Muscle layer of colon (tissue), 2 donors: ENCODE measurements around the gene ARRDC2.

Source experiments
- H3K27ac ChIP-seq: one replicate; pipeline ENCODE4 v1.7.0; 2013; ENCODE audit warnings: low read depth, mild to moderate bottlenecking, low read length, moderate library complexity
- H3K27me3 ChIP-seq, 2 donors: one replicate each; pipeline ENCODE4 v1.7.0; 2013; ENCODE audit warnings: low read length in 2 of 2, mild to moderate bottlenecking in 2 of 2; ENCODE audit not compliant: insufficient read depth in 2 of 2, control insufficient read depth in 1 of 2
- H3K36me3 ChIP-seq: one replicate; pipeline ENCODE4 v1.7.0; 2013; ENCODE audit warnings: mild to moderate bottlenecking, low read length; ENCODE audit not compliant: insufficient read depth
- H3K4me1 ChIP-seq: one replicate; pipeline ENCODE4 v1.7.0; 2013; ENCODE audit warnings: mild to moderate bottlenecking, low read length; ENCODE audit not compliant: insufficient read depth
- H3K4me3 ChIP-seq, 2 donors: one replicate each; pipeline ENCODE4 v1.7.0; 2013; ENCODE audit warnings: low read length in 2 of 2, low read depth in 1 of 2, mild to moderate bottlenecking in 1 of 2, moderate library complexity in 1 of 2
- H3K9ac ChIP-seq: one replicate; pipeline ENCODE4 v1.7.0; 2013; ENCODE audit warnings: low read length
- H3K9me3 ChIP-seq: one replicate; pipeline ENCODE4 v1.7.0; 2013; ENCODE audit warnings: mild to moderate bottlenecking, low read length
- donor health status: abdominal sarcoma.
- donor health status: Adenocarcinoma of cecum.

ARRDC2 gene

GRCh38 chr19:18051887-18052286 is 43.9 kb downstream of the ARRDC2 start:
- H3K27me3 ChIP-seq: peaks cover 0 to 4% of the 10 kb centered on the region in 2 donors
- H3K4me3 ChIP-seq: no peak overlapping the region
- H3K27ac ChIP-seq: no peak overlapping the region
- H3K36me3 ChIP-seq: no peaks in the 10 kb centered on the region
- H3K9ac ChIP-seq: no peak overlapping the region
- no peaks in the 10 kb centered on the region for H3K9me3 ChIP-seq
- peaks cover 5% of the 10 kb centered on the region for H3K4me1 ChIP-seq

- Histone ChIP-seq H3K27me3 (peaks cover 0 to 4% of the 10 kb centered on the region in 2 donors), H3K4me3 (no peak overlapping the region), H3K4me1 (peaks cover 11% of the 10 kb centered on the region), H3K9me3 (no peaks in the 10 kb centered on the region), H3K27ac (no peak overlapping the region), H3K9ac (no peak overlapping the region), H3K36me3 (no peaks in the 10 kb centered on the region)
Observed at GRCh38 chr19:18053576-18054219, 45.7 kb downstream of the ARRDC2 start.

- Histone ChIP-seq H3K4me1 (peaks cover 12% of the 10 kb centered on the region), H3K27ac (no peak overlapping the region), H3K9ac (no peak overlapping the region), H3K9me3 (no peaks in the 10 kb centered on the region), H3K4me3 (no peak overlapping the region), H3K27me3 (peaks cover 0 to 4% of the 10 kb centered on the region in 2 donors), H3K36me3 (no peaks in the 10 kb centered on the region)
Observed at GRCh38 chr19:18055967-18056366, 48.0 kb downstream of the ARRDC2 start.

GRCh38 chr19:18057557-18057956 is 49.6 kb downstream of the ARRDC2 start:
- no peaks in the 10 kb centered on the region for H3K27me3 ChIP-seq
- no peak overlapping the region for H3K27ac ChIP-seq
- no peaks in the 10 kb centered on the region for H3K9me3 ChIP-seq
- no peaks in the 10 kb centered on the region for H3K36me3 ChIP-seq
- H3K4me3 ChIP-seq: no peak overlapping the region
- peaks cover 7% of the 10 kb centered on the region for H3K4me1 ChIP-seq
- no peak overlapping the region for H3K9ac ChIP-seq

- peaks cover 7% of the 10 kb centered on the region for H3K4me1 ChIP-seq
- no peaks in the 10 kb centered on the region for H3K9me3 ChIP-seq
- H3K27ac ChIP-seq: peak overlapping the region; percentile 62
- no peaks in the 10 kb centered on the region for H3K27me3 ChIP-seq
- H3K4me3 ChIP-seq: peak overlapping the region in 1 of 2 donors; percentile 27
- no peak overlapping the region for H3K9ac ChIP-seq
- H3K36me3 ChIP-seq: no peaks in the 10 kb centered on the region
Observed at GRCh38 chr19:18058208-18059009, 50.4 kb downstream of the ARRDC2 start.

GRCh38 chr19:18059297-18059696 is 51.3 kb downstream of the ARRDC2 start:
- Histone ChIP-seq H3K9me3 (no peaks in the 10 kb centered on the region), H3K9ac (no peak overlapping the region), H3K4me3 (no peak overlapping the region)

GRCh38 chr19:18059902-18060301 is 51.9 kb downstream of the ARRDC2 start:
- no peaks in the 10 kb centered on the region for H3K9me3 ChIP-seq
- H3K4me3 ChIP-seq: no peak overlapping the region
- H3K27ac ChIP-seq: no peak overlapping the region
- no peaks in the 10 kb centered on the region for H3K27me3 ChIP-seq
- peaks cover 7% of the 10 kb centered on the region for H3K4me1 ChIP-seq
- no peak overlapping the region for H3K9ac ChIP-seq
- no peaks in the 10 kb centered on the region for H3K36me3 ChIP-seq

More at GRCh38 chr19:18059297-18059696, 51.3 kb downstream of the ARRDC2 start:
- Histone ChIP-seq H3K27me3 (no peaks in the 10 kb centered on the region), H3K27ac (no peak overlapping the region), H3K36me3 (no peaks in the 10 kb centered on the region), H3K4me1 (peaks cover 7% of the 10 kb centered on the region)

- H3K9ac ChIP-seq: no peak overlapping the region
- no peak overlapping the region for H3K27ac ChIP-seq
- H3K4me1 ChIP-seq: peaks cover 7% of the 10 kb centered on the region
- H3K9me3 ChIP-seq: no peaks in the 10 kb centered on the region
- no peak overlapping the region for H3K4me3 ChIP-seq
- H3K36me3 ChIP-seq: no peaks in the 10 kb centered on the region
- H3K27me3 ChIP-seq: no peaks in the 10 kb centered on the region
Observed at GRCh38 chr19:18060472-18060871, 52.5 kb downstream of the ARRDC2 start.

GRCh38 chr19:18062028-18062427 is 54.1 kb downstream of the ARRDC2 start:
- Histone ChIP-seq H3K4me1 (peaks cover 7% of the 10 kb centered on the region), H3K27ac (no peak overlapping the region), H3K4me3 (no peak overlapping the region), H3K9me3 (no peaks in the 10 kb centered on the region), H3K27me3 (no peaks in the 10 kb centered on the region), H3K36me3 (no peaks in the 10 kb centered on the region), H3K9ac (no peak overlapping the region)

GRCh38 chr19:18063463-18063862 is 55.5 kb downstream of the ARRDC2 start:
- Histone ChIP-seq H3K27ac (no peak overlapping the region), H3K4me3 (no peak overlapping the region), H3K4me1 (peaks cover 3% of the 10 kb centered on the region), H3K9me3 (no peaks in the 10 kb centered on the region), H3K9ac (no peak overlapping the region), H3K27me3 (no peaks in the 10 kb centered on the region), H3K36me3 (no peaks in the 10 kb centered on the region)
